ENCODE results near the gene MAPK4.

DNA sequence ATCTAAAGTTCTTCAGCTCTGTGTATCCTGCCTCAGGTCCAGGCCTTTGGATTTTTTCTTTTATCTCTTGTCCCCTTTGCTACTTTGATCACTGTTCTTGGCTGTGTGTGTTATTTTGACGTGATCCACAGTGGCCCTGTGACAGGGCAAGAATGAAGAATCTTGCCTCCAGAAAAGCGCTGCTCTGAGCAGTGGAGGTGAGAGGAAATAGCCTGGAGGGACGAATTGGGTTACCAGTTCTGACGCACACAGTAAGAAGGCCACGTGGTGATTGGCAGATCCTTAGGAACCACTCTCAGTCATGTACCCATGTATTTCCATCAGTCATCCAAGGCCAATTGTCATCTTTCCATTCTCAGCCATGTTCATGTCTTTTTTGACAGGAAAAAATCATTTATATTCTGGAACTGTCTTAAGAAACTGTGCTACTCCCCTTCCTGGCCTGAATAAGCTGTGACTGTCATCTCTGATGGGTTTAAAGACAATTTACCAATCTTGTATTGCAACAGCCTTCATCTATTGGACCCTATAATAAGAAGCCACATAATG is 47.6 kb downstream of the MAPK4 start:
- TF ChIP-seq, protein P1, sequence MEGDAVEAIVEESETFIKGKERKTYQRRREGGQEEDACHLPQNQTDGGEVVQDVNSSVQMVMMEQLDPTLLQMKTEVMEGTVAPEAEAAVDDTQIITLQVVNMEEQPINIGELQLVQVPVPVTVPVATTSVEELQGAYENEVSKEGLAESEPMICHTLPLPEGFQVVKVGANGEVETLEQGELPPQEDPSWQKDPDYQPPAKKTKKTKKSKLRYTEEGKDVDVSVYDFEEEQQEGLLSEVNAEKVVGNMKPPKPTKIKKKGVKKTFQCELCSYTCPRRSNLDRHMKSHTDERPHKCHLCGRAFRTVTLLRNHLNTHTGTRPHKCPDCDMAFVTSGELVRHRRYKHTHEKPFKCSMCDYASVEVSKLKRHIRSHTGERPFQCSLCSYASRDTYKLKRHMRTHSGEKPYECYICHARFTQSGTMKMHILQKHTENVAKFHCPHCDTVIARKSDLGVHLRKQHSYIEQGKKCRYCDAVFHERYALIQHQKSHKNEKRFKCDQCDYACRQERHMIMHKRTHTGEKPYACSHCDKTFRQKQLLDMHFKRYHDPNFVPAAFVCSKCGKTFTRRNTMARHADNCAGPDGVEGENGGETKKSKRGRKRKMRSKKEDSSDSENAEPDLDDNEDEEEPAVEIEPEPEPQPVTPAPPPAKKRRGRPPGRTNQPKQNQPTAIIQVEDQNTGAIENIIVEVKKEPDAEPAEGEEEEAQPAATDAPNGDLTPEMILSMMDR (IDR thresholded peaks at IDR 0.05; ENCODE audit: borderline replicate concordance, extremely low read depth, low read length, poor library complexity, severe bottlenecking): no peak
- no peak for TF ChIP-seq EZH2 (IDR thresholded peaks at IDR 0.05; ENCODE audit: borderline replicate concordance, low read depth, low read length, severe bottlenecking)

Measured in DND-41 (cell line).